Measurements from ENCODE around the gene RFTN1. TPM values are rescaled to one million over a fixed set of nuclear protein-coding genes. Genes with fewer than 3 reads are reported as not detected.

The RFTN1 gene
- polyA plus RNA-seq, 3 donors, result 17.4 to 28.0 (median 27.2) TPM

- H3K79me2 ChIP-seq (ENCODE audit: insufficient read depth, low read length), result no peaks in the 10 kb centered on the region
- WGBS (ENCODE audit: insufficient coverage), result 100% methylated on average over 1 of the region's 6 CpGs
These were observed 26.5 kb downstream of the RFTN1 start for GRCh38 chr3:16486951-16487480.

GRCh38 chr3:16486201-16486600 lies 27.3 kb downstream of the RFTN1 start:
- Histone ChIP-seq H4K20me1 (ENCODE audit: insufficient read depth, low read length) (no peaks in the 10 kb centered on the region), H3K9me3 (replicated peaks in 1 of 2; ENCODE audit: control insufficient read depth in 1 of 2, insufficient read depth in 1 of 2, low read length in 2 of 2) (no peaks in the 10 kb centered on the region), H3K4me2 (replicated peaks; ENCODE audit: extremely low read depth, low read length, poor library complexity, severe bottlenecking) (no peak overlapping the region), H3K4me1 (ENCODE audit: control insufficient read depth in 1 of 2, insufficient read depth in 2 of 2, low read length in 2 of 2) (peaks cover 20 to 26% of the 10 kb centered on the region in 2 donors), H3K4me3 (replicated peaks in 1 of 3; ENCODE audit: low read depth in 2 of 3, low read length in 3 of 3) (no peak overlapping the region), H3K36me3 (replicated peaks in 1 of 2; ENCODE audit: control insufficient read depth in 1 of 2, insufficient read depth in 2 of 2, low read length in 2 of 2) (peaks cover 0 to 49% of the 10 kb centered on the region in 2 donors), H2AFZ (ENCODE audit: insufficient read depth, low read depth, low read length, poor library complexity, severe bottlenecking) (no peak overlapping the region), H3K79me2 (ENCODE audit: insufficient read depth, low read length) (no peaks in the 10 kb centered on the region), H3K9ac (ENCODE audit: insufficient read depth, low read length, poor library complexity, severe bottlenecking) (no peak overlapping the region), H3K27me3 (ENCODE audit: control insufficient read depth in 2 of 2, insufficient read depth in 2 of 2, low read length in 2 of 2) (no peaks in the 10 kb centered on the region), H3K27ac (ENCODE audit: low read depth in 1 of 2, low read length in 2 of 2) (no peak overlapping the region)
- intact Hi-C loops (cut with micrococcal nuclease), result no loop called here
- H3K4me1 Mint-ChIP-seq, result peaks cover 30% of the 10 kb centered on the region
- no peak for TF ChIP-seq CTCF (IDR thresholded peaks at IDR 0.05)
- DNase-seq, result no peak
- peaks cover 42 to 52% of the 10 kb centered on the region in 2 donors for H3K36me3 Mint-ChIP-seq
- no peak overlapping the region for H3K27ac Mint-ChIP-seq
- no peak overlapping the region for H3K4me3 Mint-ChIP-seq
- 95% methylated on average over 2 of the region's 2 CpGs for WGBS (ENCODE audit: insufficient coverage)
- H3K27me3 Mint-ChIP-seq (ENCODE audit: low read depth in 3 of 3), result peaks cover 0 to 3% (median 0%) of the 10 kb centered on the region in 3 donors
- no peaks in the 10 kb centered on the region for H3K9me3 Mint-ChIP-seq

More at GRCh38 chr3:16486951-16487480, 26.5 kb downstream of the RFTN1 start:
- H3K27ac ChIP-seq (ENCODE audit: low read depth in 1 of 2, low read length in 2 of 2), result no peak overlapping the region
- TF ChIP-seq CTCF (IDR thresholded peaks at IDR 0.05), result no peak
- peaks cover 6 to 57% of the 10 kb centered on the region in 2 donors for H3K36me3 ChIP-seq (replicated peaks in 1 of 2; ENCODE audit: control insufficient read depth in 1 of 2, insufficient read depth in 2 of 2, low read length in 2 of 2)
- H3K4me2 ChIP-seq (replicated peaks; ENCODE audit: extremely low read depth, low read length, poor library complexity, severe bottlenecking), result no peak overlapping the region
- H3K27me3 ChIP-seq (ENCODE audit: control insufficient read depth in 2 of 2, insufficient read depth in 2 of 2, low read length in 2 of 2), result no peaks in the 10 kb centered on the region
- H3K4me3 ChIP-seq (replicated peaks in 1 of 3; ENCODE audit: low read depth in 2 of 3, low read length in 3 of 3), result no peak overlapping the region
- Mint-ChIP-seq H3K4me1 (peaks cover 22% of the 10 kb centered on the region), H3K27ac (no peak overlapping the region), H3K4me3 (no peak overlapping the region), H3K36me3 (peaks cover 50 to 60% of the 10 kb centered on the region in 2 donors), H3K9me3 (peaks cover 0 to under 1% (median 0%) of the 10 kb centered on the region in 7 donors), H3K27me3 (ENCODE audit: low read depth in 3 of 3) (peaks cover 0 to 3% (median 0%) of the 10 kb centered on the region in 3 donors)
- no peak for DNase-seq
- no peak overlapping the region for H3K9ac ChIP-seq (ENCODE audit: insufficient read depth, low read length, poor library complexity, severe bottlenecking)
- no peak overlapping the region for H2AFZ ChIP-seq (ENCODE audit: insufficient read depth, low read depth, low read length, poor library complexity, severe bottlenecking)
- intact Hi-C loops (cut with micrococcal nuclease), result no loop called here
- peaks cover 14 to 18% of the 10 kb centered on the region in 2 donors for H3K4me1 ChIP-seq (ENCODE audit: control insufficient read depth in 1 of 2, insufficient read depth in 2 of 2, low read length in 2 of 2)
- no peaks in the 10 kb centered on the region for H3K9me3 ChIP-seq (replicated peaks in 1 of 2; ENCODE audit: control insufficient read depth in 1 of 2, insufficient read depth in 1 of 2, low read length in 2 of 2)
- H4K20me1 ChIP-seq (ENCODE audit: insufficient read depth, low read length), result no peaks in the 10 kb centered on the region
